Suprapubic skin (tissue), 3 donors: ENCODE results near the gene ATF6.

Experiments
- CTCF ChIP-seq, 2 donors: fragments of 200-600 bp in 1 of 2; fragments of 450-650 bp in 1 of 2; sonication (generic) in 1 of 2; IDR thresholded peaks; one replicate each; pipeline ENCODE4 v1.5.1; 2016 to 2019; ENCODE audit warnings: antibody characterized with exemption in 2 of 2, mild to moderate bottlenecking in 1 of 2, moderate library complexity in 1 of 2
- POLR2AphosphoS5 ChIP-seq, 3 donors: sonication (generic); formaldehyde crosslinking; IDR thresholded peaks; one replicate each; pipeline ENCODE4 v1.6.1; 2017; ENCODE audit warnings: antibody characterized with exemption in 3 of 3

- no peak for TF ChIP-seq CTCF (IDR thresholded peaks at IDR 0.05)
- no peak for TF ChIP-seq POLR2AphosphoS5 (IDR thresholded peaks at IDR 0.05)
These were observed 50.1 kb downstream of the ATF6 start for GRCh38 chr1:161816201-161816600.
